Uterus (tissue), 4 donors: ENCODE measurements around the gene TBC1D26. TPM values are rescaled to one million over a fixed set of nuclear protein-coding genes. Genes with fewer than 3 reads are reported as not detected.
"Not testable (repeated sequence)": the region's sequence is repeated elsewhere in the genome, so short reads cannot be mapped to it uniquely, and the experiment has no call there.

ENCODE experiments used
- DNase-seq, 2 donors: peaks; one replicate each; pipeline ENCODE4 v3.0.0-alpha.2; 2019 to 2020
- H3K27ac ChIP-seq, 2 donors: fragments of 200-600 bp; sonication (generic); 1 replicate in 1 of 2; 2 replicates in 1 of 2; pipeline ENCODE4 v1.5.1; 2016 to 2018
- H3K27me3 ChIP-seq, 2 donors: fragments of 200-600 bp; sonication (generic); one replicate each; pipeline ENCODE4 v1.5.1; 2018 to 2019; ENCODE audit warnings: control low read depth in 1 of 2
- H3K36me3 ChIP-seq, 2 donors: fragments of 200-600 bp; sonication (generic); one replicate each; pipeline ENCODE4 v1.5.1; 2019; ENCODE audit warnings: control low read depth in 1 of 2
- H3K4me1 ChIP-seq, 2 donors: fragments of 200-600 bp; sonication (generic); one replicate each; pipeline ENCODE4 v1.5.1; 2018 to 2019; ENCODE audit warnings: control low read depth in 1 of 2
- H3K4me3 ChIP-seq, 2 donors: fragments of 200-600 bp; sonication (generic); 1 replicate in 1 of 2; 2 replicates in 1 of 2; pipeline ENCODE4 v1.5.1; 2018 to 2019; ENCODE audit warnings: mild to moderate bottlenecking in 1 of 2
- H3K9me3 ChIP-seq, 2 donors: fragments of 200-600 bp; sonication (generic); one replicate each; pipeline ENCODE4 v1.5.1; 2019; ENCODE audit warnings: control low read depth in 1 of 2
- POLR2A ChIP-seq, 2 donors: fragments of 450-650 bp; IDR thresholded peaks; one replicate each; pipeline ENCODE4 v1.6.1; 2016; ENCODE audit warnings: antibody characterized with exemption in 2 of 2, mild to moderate bottlenecking in 1 of 2, moderate library complexity in 1 of 2
- intact Hi-C: fragments of 100-400 bp; cut with DNase I; formaldehyde crosslinking; loops from one replicate; pipeline ENCODE4 v1.15.1; 2023; ENCODE audit warnings: low total_unique reads
- total RNA-seq, 4 donors: library from RNA; depleted of rRNA in 3 of 4; stranded (reverse); fragments of >200 nt in 3 of 4; gene quantifications; one replicate each; pipeline versions ENCODE4 v1.1.0 to v1.2.4, GENCODE V29; 2014 to 2023
- TF ChIP-seq, protein P1 (sequence below), 4 experiments: fragments of 200-600 bp in 2 of 4; fragments of 450-650 bp in 2 of 4; sonication (generic) in 2 of 4; IDR thresholded peaks; one replicate each; pipeline ENCODE4 v1.5.1; 2016 to 2019; ENCODE audit warnings: antibody characterized with exemption in 4 of 4, mild to moderate bottlenecking in 2 of 4, moderate library complexity in 1 of 4
- donor health status: DM: yes; HTN: yes; CAD: no.

TBC1D26 gene
- total RNA-seq, 4 donors from 2014 or later: 0.90 to 1.2 TPM; not detected in 2

DNA sequence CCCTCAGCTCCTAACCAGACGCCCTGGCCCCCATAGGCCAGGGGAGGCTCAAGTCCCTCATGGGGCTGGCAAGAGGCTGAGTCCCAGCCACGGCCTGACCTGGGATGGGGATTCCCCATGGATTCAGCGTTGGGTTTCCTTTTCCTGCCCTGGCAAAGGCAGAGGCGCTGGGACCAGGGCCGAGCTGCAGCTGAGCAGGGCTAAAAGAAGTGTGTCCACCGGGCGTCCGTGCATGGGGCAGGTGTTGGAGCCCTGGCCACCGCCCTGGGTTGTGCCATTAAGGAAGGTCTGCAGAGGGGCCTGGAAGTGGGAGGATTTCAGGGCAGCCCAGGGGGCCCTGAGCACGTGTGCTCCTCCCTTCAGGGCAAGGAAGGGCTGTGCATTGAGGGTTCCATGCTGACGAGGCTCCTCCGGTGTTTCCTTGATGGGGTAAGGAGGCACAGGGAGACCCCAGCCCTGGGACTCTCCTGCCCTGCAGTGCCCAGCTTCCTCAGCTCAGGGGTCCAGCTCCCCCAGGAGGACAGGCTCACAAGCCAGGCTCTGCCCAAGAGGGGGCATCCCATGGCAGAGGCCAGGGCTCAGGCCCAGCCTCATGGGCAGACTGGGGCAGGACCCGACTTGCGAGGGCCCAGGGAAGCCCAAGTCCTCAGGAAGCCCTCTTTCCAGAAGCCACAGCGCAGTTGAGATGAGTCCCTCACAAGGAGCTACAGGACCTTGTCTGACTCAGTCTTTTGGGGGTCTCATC lies 10.1 kb downstream of the TBC1D26 start:
- intact Hi-C loops: no loop called here
- Histone ChIP-seq H3K4me3 (no peak overlapping the region), H3K36me3 (no peaks in the 10 kb centered on the region), H3K27me3 (no peaks in the 10 kb centered on the region), H3K4me1 (no peaks in the 10 kb centered on the region), H3K9me3 (no peaks in the 10 kb centered on the region), H3K27ac (no peak overlapping the region)
- DNase-seq: no peak
- TF ChIP-seq POLR2A (IDR thresholded peaks at IDR 0.05): no peak
- TF ChIP-seq, protein P1, sequence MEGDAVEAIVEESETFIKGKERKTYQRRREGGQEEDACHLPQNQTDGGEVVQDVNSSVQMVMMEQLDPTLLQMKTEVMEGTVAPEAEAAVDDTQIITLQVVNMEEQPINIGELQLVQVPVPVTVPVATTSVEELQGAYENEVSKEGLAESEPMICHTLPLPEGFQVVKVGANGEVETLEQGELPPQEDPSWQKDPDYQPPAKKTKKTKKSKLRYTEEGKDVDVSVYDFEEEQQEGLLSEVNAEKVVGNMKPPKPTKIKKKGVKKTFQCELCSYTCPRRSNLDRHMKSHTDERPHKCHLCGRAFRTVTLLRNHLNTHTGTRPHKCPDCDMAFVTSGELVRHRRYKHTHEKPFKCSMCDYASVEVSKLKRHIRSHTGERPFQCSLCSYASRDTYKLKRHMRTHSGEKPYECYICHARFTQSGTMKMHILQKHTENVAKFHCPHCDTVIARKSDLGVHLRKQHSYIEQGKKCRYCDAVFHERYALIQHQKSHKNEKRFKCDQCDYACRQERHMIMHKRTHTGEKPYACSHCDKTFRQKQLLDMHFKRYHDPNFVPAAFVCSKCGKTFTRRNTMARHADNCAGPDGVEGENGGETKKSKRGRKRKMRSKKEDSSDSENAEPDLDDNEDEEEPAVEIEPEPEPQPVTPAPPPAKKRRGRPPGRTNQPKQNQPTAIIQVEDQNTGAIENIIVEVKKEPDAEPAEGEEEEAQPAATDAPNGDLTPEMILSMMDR (IDR thresholded peaks at IDR 0.05): no peak

DNA sequence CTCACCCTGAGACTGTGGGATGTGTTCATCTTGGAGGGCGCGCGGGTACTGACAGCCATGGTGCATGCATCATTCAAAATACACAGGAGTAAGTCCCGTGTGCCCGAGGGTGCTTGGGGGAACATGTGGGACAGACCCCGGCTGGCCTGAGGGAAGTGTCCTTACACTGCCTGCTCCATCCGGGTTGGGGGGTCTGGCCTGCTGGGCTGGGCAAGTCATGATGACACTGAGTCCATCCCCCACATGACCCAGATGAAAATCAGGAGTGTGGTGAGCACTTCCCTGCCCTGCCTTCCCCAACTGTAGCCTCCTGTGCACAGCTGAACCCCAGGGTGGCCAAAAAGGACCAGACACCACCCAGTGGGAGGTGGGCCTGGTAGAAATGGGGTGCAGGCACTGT lies 10.8 kb downstream of the TBC1D26 start:
- H3K27me3 ChIP-seq: no peaks in the 10 kb centered on the region
- no peaks in the 10 kb centered on the region for H3K4me1 ChIP-seq
- intact Hi-C loops: no loop called here
- no peaks in the 10 kb centered on the region for H3K36me3 ChIP-seq
- DNase-seq: no peak
- TF ChIP-seq, protein P1 (IDR thresholded peaks at IDR 0.05): no peak
- no peak for TF ChIP-seq POLR2A (IDR thresholded peaks at IDR 0.05)
- H3K27ac ChIP-seq: no peak overlapping the region
- no peak overlapping the region for H3K4me3 ChIP-seq
- no peaks in the 10 kb centered on the region for H3K9me3 ChIP-seq

GRCh38 chr17:15744074-15744676 lies 12.1 kb downstream of the TBC1D26 start:
- DNase-seq: no peak
- intact Hi-C loops: no loop called here
- H3K27me3 ChIP-seq: no peaks in the 10 kb centered on the region
- H3K27ac ChIP-seq: no peak overlapping the region
- H3K9me3 ChIP-seq: no peaks in the 10 kb centered on the region
- no peak overlapping the region for H3K4me3 ChIP-seq
- no peaks in the 10 kb centered on the region for H3K4me1 ChIP-seq
- no peaks in the 10 kb centered on the region for H3K36me3 ChIP-seq
- TF ChIP-seq, protein P1 (IDR thresholded peaks at IDR 0.05): no peak
- TF ChIP-seq POLR2A (IDR thresholded peaks at IDR 0.05): no peak

DNA sequence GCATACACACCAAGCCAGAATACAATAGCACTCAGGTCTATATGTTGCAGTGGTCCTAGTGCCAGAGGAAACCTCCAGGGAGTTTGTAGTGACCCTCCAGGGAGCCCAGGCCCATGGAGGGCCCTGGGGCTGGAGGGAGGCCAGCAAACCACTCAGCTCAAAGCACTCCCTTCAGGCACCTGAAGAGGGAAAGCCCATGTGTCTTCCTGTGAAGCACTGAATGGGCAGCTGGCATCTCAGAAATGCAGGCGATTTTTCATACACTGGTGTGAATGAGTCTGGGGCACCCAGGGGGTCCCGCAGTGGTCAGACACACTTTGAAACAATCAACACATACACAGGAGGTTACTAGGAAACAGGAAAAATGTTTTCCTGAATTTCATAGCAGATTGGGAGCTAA lies 12.8 kb downstream of the TBC1D26 start:
- Histone ChIP-seq H3K4me1 (no peaks in the 10 kb centered on the region), H3K36me3 (no peaks in the 10 kb centered on the region), H3K9me3 (no peaks in the 10 kb centered on the region), H3K27ac (no peak overlapping the region), H3K27me3 (no peaks in the 10 kb centered on the region), H3K4me3 (no peak overlapping the region)
- DNase-seq: no peak
- TF ChIP-seq, protein P1 (IDR thresholded peaks at IDR 0.05): no peak
- no peak for TF ChIP-seq POLR2A (IDR thresholded peaks at IDR 0.05)
- intact Hi-C loops: no loop called here

- H3K27ac ChIP-seq, H3K27me3 ChIP-seq, H3K4me1 ChIP-seq, DNase-seq, H3K4me3 ChIP-seq, H3K9me3 ChIP-seq, H3K36me3 ChIP-seq, intact Hi-C loops: not testable (repeated sequence)
Measured at GRCh38 chr17:15749403-15749802, 17.3 kb downstream of the TBC1D26 start.

DNA sequence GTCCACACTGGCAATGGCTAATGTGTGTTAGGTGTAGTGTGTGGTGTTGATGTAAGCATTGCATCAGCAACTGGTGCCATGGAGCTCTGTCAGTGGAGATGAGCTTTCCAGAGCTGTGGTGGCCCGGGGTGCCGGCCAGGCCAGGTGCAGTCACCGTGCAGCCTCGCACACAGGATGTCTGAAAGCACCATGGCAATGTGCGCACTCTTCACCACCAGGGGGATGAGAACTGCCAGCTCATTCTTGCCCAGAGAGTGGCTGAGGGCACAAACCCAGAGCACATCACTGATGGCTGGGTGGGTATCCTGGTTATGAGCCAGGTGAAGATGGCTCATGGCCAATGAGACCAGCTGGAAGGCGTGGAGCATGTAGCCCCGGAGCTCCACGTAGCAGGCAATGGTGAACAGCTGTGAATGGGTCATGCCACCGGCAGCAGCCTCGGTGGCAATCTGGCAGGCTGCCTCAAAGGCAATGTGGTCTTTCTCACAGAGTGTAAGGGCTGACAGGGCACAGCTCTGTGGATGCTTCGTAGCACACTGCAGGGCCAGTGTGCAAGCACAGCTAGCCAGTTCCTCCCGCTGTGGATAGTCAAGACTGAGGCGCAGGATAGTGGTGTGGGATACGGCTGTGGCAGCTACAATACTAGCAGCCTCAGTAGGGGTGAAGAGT lies 36.9 kb downstream of the TBC1D26 start:
- H3K4me1 ChIP-seq, H3K27ac ChIP-seq, DNase-seq, intact Hi-C loops, H3K4me3 ChIP-seq, H3K36me3 ChIP-seq, H3K9me3 ChIP-seq, H3K27me3 ChIP-seq: not testable (repeated sequence)

GRCh38 chr17:15770679-15771078 lies 38.6 kb downstream of the TBC1D26 start:
- H3K27ac ChIP-seq, H3K4me3 ChIP-seq, H3K36me3 ChIP-seq, H3K4me1 ChIP-seq, H3K9me3 ChIP-seq, H3K27me3 ChIP-seq, intact Hi-C loops, DNase-seq: not testable (repeated sequence)
